ENCODE measurements around the gene LRIG1.

Gene LRIG1

GRCh38 chr3:66433522-66433782 lies 67.4 kb downstream of the LRIG1 start:
- no peak for TF ChIP-seq REST (IDR thresholded peaks at IDR 0.05; ENCODE audit: insufficient read depth in 1 of 2, low read depth in 2 of 2, low read length in 2 of 2)
- no peak for TF ChIP-seq POLR2AphosphoS5 (IDR thresholded peaks at IDR 0.05; ENCODE audit: low read depth, low read length)
- no peak for TF ChIP-seq TAF1 (IDR thresholded peaks at IDR 0.05; ENCODE audit: borderline replicate concordance, insufficient read depth, low read length)
- TF ChIP-seq FOXP2 (optimal IDR thresholded peaks at IDR 0.05; ENCODE audit: borderline replicate concordance, extremely low read depth, extremely low read length, insufficient read depth), result no peak
- no peak for TF ChIP-seq SIN3A (IDR thresholded peaks at IDR 0.05; ENCODE audit: borderline replicate concordance, insufficient read depth, low read length)

- TF ChIP-seq POLR2AphosphoS5 (IDR thresholded peaks at IDR 0.05; ENCODE audit: low read depth, low read length) (no peak), TAF1 (IDR thresholded peaks at IDR 0.05; ENCODE audit: borderline replicate concordance, insufficient read depth, low read length) (no peak), FOXP2 (optimal IDR thresholded peaks at IDR 0.05; ENCODE audit: borderline replicate concordance, extremely low read depth, extremely low read length, insufficient read depth) (no peak), REST (IDR thresholded peaks at IDR 0.05; ENCODE audit: insufficient read depth in 1 of 2, low read depth in 2 of 2, low read length in 2 of 2) (no peak), SIN3A (IDR thresholded peaks at IDR 0.05; ENCODE audit: borderline replicate concordance, insufficient read depth, low read length) (no peak)
These were observed 67.9 kb downstream of the LRIG1 start for GRCh38 chr3:66432767-66433521.

GRCh38 chr3:66432041-66432766 lies 68.6 kb downstream of the LRIG1 start:
- TF ChIP-seq TAF1 (IDR thresholded peaks at IDR 0.05; ENCODE audit: borderline replicate concordance, insufficient read depth, low read length) (no peak), FOXP2 (optimal IDR thresholded peaks at IDR 0.05; ENCODE audit: borderline replicate concordance, extremely low read depth, extremely low read length, insufficient read depth) (no peak), POLR2AphosphoS5 (IDR thresholded peaks at IDR 0.05; ENCODE audit: low read depth, low read length) (no peak), SIN3A (IDR thresholded peaks at IDR 0.05; ENCODE audit: borderline replicate concordance, insufficient read depth, low read length) (no peak), REST (IDR thresholded peaks at IDR 0.05; ENCODE audit: insufficient read depth in 1 of 2, low read depth in 2 of 2, low read length in 2 of 2) (no peak)

GRCh38 chr3:66431494-66431893 lies 69.3 kb downstream of the LRIG1 start:
- TF ChIP-seq TAF1 (IDR thresholded peaks at IDR 0.05; ENCODE audit: borderline replicate concordance, insufficient read depth, low read length) (no peak), SIN3A (IDR thresholded peaks at IDR 0.05; ENCODE audit: borderline replicate concordance, insufficient read depth, low read length) (no peak), REST (IDR thresholded peaks at IDR 0.05; ENCODE audit: insufficient read depth in 1 of 2, low read depth in 2 of 2, low read length in 2 of 2) (no peak), POLR2AphosphoS5 (IDR thresholded peaks at IDR 0.05; ENCODE audit: low read depth, low read length) (no peak), FOXP2 (optimal IDR thresholded peaks at IDR 0.05; ENCODE audit: borderline replicate concordance, extremely low read depth, extremely low read length, insufficient read depth) (no peak)

Measured in PFSK-1 (cell line).